Measurements from ENCODE around the gene KCNK10. TPM values are rescaled to one million over a fixed set of nuclear protein-coding genes. Genes with fewer than 3 reads are reported as not detected.

Gene KCNK10
- total RNA-seq, 4 donors from 2014 or later, result 0.04 to 0.08 TPM; not detected in 2

DNA sequence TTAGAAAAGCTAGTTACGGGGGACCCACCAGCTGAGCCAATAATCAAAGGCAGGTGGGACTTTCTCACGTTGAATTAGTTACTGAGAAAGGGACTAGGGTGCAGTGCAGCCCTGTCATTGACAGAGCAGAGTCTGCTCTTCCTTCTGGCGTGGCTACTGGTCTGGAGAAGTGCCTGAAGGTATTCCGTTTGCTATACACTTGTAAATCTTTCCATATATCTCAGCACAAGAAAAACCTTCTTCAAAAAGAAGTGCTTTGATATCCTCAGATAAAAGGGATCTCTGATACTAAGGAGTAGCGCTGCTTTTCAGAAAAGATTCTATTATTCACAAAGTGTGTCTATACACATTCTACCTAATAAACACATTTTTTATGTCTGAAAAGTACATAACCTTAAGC lies 91.5 kb downstream of the KCNK10 start:
- no peak overlapping the region for H3K27ac ChIP-seq
- WGBS, result 37% methylated on average over 5 of the region's 5 CpGs
- no peak for DNase-seq (ENCODE audit: low spot score in 2 of 2)
- no peak for TF ChIP-seq POLR2A (IDR thresholded peaks at IDR 0.05)
- TF ChIP-seq CTCF (IDR thresholded peaks at IDR 0.05), result no peak
- TF ChIP-seq POLR2AphosphoS5 (IDR thresholded peaks at IDR 0.05), result no peak
- no peak for TF ChIP-seq EP300 (IDR thresholded peaks at IDR 0.05)
- H3K4me3 ChIP-seq, result no peak overlapping the region
- no peaks in the 10 kb centered on the region for H3K4me1 ChIP-seq
- H3K9me3 ChIP-seq, result no peaks in the 10 kb centered on the region
- no peaks in the 10 kb centered on the region for H3K27me3 ChIP-seq
- H3K36me3 ChIP-seq, result no peaks in the 10 kb centered on the region

DNA sequence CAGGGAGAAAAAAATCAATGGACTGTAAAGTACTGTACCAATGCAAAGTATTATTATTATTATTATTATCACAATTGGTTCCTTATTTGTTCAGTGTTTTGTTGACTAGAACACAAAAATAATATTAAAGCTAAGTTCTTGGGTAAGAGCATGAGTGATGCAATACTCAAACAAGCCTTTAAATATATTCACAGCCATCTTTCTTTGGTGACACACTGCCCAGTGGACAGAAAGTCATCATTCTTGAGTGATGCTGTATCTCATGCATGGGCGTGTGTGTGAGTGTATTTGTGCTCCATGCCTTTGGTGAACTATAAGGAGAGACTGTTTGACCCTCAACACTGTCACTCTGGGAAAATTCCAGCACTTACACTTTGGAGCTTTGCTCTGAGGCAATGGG lies 93.6 kb downstream of the KCNK10 start:
- TF ChIP-seq POLR2AphosphoS5 (IDR thresholded peaks at IDR 0.05) (no peak), CTCF (IDR thresholded peaks at IDR 0.05) (no peak), EP300 (IDR thresholded peaks at IDR 0.05) (no peak), POLR2A (IDR thresholded peaks at IDR 0.05) (no peak)
- Histone ChIP-seq H3K9me3 (no peaks in the 10 kb centered on the region), H3K27me3 (peaks cover 5% of the 10 kb centered on the region), H3K4me3 (no peak overlapping the region), H3K36me3 (no peaks in the 10 kb centered on the region), H3K4me1 (no peaks in the 10 kb centered on the region), H3K27ac (no peak overlapping the region)
- no peak for DNase-seq (ENCODE audit: low spot score in 2 of 2)
- 85% methylated on average over 1 of the region's 1 CpG for WGBS

- Histone ChIP-seq H3K9me3 (no peaks in the 10 kb centered on the region), H3K27ac (no peak overlapping the region), H3K4me3 (no peak overlapping the region), H3K27me3 (peaks cover 6% of the 10 kb centered on the region), H3K36me3 (no peaks in the 10 kb centered on the region), H3K4me1 (no peaks in the 10 kb centered on the region)
- no peak for DNase-seq (ENCODE audit: low spot score in 2 of 2)
- TF ChIP-seq POLR2AphosphoS5 (IDR thresholded peaks at IDR 0.05) (no peak), EP300 (IDR thresholded peaks at IDR 0.05) (no peak), CTCF (IDR thresholded peaks at IDR 0.05) (no peak), POLR2A (IDR thresholded peaks at IDR 0.05) (no peak)
- 58% methylated on average over 3 of the region's 3 CpGs for whole genome bisulfite sequencing
Observed at GRCh38 chr14:88228522-88229236, 94.4 kb downstream of the KCNK10 start.

- Histone ChIP-seq H3K4me1 (no peaks in the 10 kb centered on the region), H3K4me3 (no peak overlapping the region), H3K9me3 (peaks cover 3% of the 10 kb centered on the region), H3K27me3 (peaks cover 6% of the 10 kb centered on the region), H3K27ac (no peak overlapping the region), H3K36me3 (no peaks in the 10 kb centered on the region)
- TF ChIP-seq EP300 (IDR thresholded peaks at IDR 0.05) (no peak), CTCF (IDR thresholded peaks at IDR 0.05) (no peak), POLR2A (IDR thresholded peaks at IDR 0.05) (no peak), POLR2AphosphoS5 (IDR thresholded peaks at IDR 0.05) (no peak)
- no peak for DNase-seq (ENCODE audit: low spot score in 2 of 2)
- WGBS, result 90% methylated on average over 4 of the region's 4 CpGs
Observed at GRCh38 chr14:88227693-88228092, 95.4 kb downstream of the KCNK10 start.

DNA sequence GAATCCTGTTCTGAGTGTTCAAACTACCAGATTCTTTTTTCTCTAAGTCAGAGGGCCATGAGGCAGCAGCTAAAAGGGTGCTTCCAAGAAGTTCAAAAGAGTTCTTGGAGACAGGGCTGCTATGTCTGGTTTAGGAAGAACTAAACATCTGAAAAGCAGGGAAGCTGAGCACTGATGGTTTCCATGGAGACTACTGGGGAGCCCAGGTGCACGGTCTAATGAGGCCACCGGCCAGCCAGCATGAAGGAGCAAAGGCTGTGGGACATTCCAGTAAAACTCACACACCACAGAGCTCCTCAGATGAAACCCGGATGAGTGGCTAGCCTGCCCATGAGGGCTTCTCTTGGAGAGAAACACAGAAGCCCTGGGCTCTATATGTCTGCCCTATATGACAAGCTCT lies 97.3 kb downstream of the KCNK10 start:
- Histone ChIP-seq H3K4me1 (no peaks in the 10 kb centered on the region), H3K27me3 (peaks cover 6% of the 10 kb centered on the region), H3K36me3 (no peaks in the 10 kb centered on the region), H3K4me3 (no peak overlapping the region), H3K27ac (no peak overlapping the region), H3K9me3 (peaks cover 7% of the 10 kb centered on the region)
- no peak for DNase-seq (ENCODE audit: low spot score in 2 of 2)
- TF ChIP-seq CTCF (IDR thresholded peaks at IDR 0.05) (no peak), EP300 (IDR thresholded peaks at IDR 0.05) (no peak), POLR2A (IDR thresholded peaks at IDR 0.05) (no peak), POLR2AphosphoS5 (IDR thresholded peaks at IDR 0.05) (no peak)
- WGBS, result 47% methylated on average over 3 of the region's 3 CpGs

Data from suprapubic skin (tissue), 4 donors.